Measurements from ENCODE around the gene SLC22A23. TPM values are rescaled to one million over a fixed set of nuclear protein-coding genes. Genes with fewer than 3 reads are reported as not detected.
A peak's percentile ranks its signal among the peaks of the same experiment; 100 is the strongest.

Gene SLC22A23
- total RNA-seq, 1 experiment from 2014 or later = 2.7 TPM

DNA sequence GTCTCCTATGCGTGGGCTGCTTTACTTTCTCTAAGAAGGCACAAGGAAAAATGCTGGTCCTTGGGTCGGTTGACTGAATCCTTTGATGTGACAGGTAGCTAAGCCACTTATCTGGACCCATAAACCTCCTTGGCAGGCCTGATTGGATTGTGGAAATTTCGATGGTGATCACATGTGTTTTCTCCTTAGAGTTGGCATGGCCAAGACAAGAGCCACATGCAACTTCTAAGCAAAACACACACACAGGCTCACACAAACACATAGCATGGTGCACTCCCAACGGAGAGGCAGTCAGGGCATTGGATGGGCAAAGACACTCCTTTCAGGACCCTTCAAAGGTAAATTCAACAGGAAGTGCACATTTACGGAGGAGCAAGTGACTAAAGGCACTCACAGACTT, 102.9 kb downstream of the SLC22A23 start:
- no peak for DNase-seq (ENCODE audit: low read depth)

DNA sequence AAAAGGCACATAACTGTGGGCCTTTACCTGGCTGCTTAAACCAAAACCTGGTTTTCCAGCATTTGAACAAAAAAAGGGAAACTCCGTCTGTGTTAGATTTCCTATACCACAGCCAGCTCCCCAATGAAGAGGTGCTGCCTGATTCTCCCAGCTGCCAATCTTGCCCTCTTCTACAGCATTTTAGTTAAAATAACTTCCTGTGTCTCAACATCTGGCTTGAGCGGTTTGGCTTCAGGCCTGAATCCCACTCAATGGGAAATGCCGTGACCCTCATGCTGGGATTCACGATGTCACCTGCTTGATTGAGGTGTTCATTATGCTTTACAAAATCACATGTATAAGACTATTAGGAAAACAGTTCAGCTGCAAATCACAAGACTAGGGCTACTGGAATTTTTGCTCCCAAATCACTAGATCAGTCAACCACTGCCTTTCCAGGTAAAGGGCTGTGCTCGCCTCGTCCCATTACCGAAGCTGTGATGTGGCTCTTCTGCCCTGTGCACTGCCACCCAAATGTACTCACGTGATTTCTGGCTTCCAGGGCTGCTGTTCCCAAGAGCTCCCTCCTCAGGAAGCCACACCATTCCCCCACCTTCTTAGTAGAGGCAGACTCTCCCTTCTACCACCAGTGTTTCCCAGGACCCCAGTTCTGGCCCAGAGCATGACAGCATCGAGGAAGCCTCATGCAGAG, 103.5 kb downstream of the SLC22A23 start:
- DNase-seq (ENCODE audit: low read depth) = no peak

DNA sequence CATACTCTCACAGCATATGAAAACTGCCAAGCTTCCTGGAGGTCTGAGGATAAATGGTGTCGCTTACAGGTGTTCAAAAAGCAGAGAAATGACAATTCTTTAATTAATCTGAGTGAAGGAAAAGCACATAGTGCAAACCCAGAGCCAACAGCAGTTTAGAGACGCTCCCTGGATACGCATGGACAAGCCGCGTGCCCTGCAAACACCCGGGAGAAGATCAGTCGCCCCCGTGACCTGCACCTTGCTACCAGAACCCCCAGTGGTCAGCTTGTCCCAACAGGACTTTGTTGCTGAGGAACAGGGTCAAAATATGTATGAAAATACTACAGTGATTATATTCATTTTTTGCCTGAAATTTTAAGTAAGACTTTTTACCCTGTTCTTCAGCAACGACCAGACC, 104.2 kb downstream of the SLC22A23 start:
- no peak for DNase-seq (ENCODE audit: low read depth)

DNA sequence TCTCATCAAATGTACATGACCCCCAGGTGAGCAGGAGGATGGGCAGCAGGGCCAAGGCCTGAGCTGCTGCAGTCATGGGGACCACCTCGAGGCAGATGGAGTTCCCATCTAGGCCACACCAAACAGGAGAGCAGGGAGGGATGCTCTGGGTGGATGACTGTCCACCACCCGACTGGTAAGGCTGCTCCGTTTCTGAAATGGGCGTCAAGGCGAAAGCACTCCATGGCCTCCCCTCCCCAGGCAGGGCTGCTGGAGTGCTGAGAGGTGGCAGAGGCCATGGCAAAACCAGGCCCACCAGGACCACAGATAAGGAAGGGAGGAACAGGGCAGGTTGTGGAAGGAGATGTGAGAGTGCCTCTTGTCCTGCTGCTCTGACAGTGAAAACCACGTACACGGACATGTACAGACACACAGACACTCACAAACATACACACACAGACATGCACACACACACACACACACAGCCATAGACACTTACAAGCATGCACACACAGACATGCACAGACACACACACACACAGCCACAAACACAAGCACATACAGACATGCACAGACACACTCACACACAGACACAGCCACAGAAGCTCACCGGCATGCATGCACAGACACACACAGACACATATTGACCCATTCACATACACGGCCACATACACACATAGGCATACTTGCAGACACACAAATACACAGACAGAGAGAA, 104.9 kb downstream of the SLC22A23 start:
- DNase-seq (ENCODE audit: low read depth) = no peak

DNA sequence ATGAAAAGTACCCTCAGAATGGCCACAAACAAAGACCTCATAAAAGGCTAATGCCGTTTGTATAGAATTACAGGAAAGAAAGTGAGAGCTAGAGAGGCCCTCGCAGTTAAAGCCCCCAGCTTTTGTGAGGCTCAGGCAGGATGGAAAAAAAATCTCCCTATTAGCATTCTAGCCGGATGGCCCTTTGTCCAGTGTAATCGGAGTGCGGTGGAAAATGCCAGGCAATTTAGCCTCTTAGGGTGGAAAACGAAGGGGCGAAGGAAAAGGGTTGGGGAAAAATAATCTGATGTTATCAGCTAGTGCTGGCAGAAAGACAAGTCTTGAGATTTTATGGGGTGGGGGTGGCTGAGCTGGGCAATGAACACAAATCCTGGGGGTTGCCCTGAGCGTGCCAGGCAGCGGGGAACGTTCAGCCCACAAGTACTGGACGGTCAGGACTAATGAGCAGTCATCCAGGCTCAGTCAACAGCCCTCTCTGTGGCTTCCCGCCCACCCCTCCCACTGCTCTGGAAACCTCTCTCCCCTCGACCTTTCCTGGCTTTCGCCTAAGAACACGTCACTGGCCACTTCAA, 105.7 kb downstream of the SLC22A23 start:
- DNase-seq (ENCODE audit: low read depth) = peak; percentile 83

DNA sequence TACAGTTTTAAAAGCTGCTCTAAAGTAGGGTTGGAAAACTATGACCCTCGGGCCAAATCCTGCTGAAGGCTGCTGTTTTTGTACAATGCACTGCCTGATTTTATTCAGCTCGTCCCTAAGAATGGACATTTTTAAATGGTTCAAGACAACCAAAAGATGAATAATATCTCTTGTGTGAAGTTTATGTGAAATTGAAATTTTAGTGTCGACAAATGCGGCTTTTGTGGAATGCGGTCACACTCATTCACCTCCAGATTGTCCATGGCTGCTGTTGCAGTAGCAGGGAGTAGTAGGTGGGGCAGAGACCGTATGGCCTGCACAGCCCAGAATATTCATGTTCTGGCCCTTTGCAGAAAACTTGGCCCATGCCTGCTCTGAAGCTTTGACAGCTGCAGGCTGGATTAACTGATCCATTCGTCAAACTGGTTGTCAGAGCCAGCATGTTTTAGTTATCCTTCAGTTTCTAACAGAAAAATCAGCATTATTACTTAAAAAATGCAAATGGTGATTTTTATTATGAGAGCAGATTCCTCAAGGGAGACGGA, 106.5 kb downstream of the SLC22A23 start:
- no peak for DNase-seq (ENCODE audit: low read depth)

DNA sequence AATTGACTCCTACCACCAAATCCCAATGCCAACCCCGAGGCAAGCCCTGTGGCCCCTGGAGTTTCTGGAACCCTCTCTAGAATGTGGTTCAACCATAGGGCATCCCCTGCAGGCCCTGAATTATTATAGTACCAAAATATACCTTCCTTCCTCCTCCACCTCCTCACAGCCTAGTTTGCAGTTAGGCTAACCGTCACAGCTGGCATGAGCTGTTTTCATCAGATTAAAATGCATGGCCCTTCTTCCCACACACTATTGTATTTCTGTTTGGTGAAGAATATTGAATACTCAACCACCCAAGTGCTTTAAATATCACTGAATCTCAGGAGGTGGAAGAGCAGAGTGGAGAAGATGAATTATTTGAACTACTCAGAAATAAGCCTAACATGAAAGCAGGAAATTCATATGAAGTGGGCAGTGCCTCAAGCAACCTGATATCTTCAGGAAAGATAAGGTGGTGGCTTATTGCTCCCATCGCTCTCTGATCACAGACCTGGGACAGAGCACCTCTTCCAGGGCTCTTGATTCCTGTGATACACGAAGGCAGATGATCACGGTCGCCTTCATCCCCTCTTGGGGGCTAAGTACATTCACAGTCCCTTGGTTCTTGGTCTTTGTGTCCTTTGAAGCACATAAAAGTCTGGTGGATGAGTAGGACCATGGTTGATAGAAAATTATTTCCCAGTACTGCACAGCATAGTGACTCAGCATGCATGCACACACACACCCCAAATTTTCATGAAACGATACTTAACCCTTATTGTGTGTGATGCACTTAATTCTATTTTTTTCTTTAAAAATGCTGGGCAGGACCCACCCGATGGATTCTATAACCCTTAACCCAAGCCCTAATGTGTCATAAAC, 107.2 kb downstream of the SLC22A23 start:
- no peak for DNase-seq (ENCODE audit: low read depth)

DNA sequence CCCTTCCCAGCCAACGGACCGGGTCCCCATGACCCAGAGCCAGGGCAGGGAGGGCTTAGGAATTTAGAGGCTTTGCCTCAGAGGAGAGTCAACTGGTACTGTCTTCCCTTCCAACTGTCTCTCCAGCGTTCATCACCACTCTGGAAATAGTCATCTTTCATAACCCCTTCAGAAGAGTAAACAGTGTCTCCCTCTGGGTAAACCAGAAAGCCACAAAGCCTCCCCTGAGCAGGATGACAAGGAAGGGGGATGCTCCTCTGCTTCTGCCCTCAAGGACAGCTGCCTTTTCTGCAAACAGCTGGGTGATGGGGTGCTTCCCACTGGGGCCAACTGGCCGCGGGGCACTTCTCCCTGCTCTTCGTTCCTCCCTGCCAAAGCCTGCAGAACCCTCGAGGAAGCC, 108.0 kb downstream of the SLC22A23 start:
- DNase-seq (ENCODE audit: low read depth) = no peak

DNA sequence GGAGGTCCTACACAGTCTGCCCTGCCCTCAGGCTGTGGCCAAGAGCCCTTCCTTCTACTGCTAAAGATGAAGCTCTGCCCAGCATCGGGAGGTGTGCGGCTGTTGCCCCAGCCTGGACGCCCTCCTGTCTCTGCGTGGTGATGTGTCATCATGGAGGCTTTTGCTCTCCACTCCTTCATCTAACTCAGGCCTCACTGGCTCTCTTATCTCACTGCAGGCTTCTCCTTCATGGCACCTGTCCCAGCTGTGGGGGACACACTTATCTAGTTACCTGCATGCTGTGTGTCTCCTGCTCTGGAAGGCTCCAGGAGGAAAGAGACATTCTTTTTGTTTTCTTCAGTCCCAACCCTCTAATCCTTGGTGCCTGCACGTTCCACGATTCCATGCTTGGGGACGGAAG, 109.0 kb downstream of the SLC22A23 start:
- DNase-seq (ENCODE audit: low read depth) = no peak

DNA sequence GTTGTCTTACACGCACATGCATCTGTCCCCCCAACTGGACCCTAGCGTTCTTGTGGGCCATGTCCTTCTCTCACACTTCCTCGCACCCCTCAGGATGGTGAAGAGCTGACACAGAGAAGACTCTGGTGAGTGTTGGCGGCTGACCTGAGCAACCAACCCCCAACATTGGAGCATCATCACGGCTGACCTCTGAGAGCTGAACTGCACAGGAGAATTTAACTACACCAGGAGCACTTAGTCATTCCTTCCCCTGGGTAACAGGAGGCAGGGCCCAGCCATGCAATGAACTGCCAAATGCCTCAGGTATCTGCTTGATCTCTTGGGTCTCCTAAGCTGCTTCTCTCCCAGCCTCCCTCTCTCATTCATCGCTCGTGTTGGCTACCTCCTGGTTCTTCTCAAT, 109.6 kb downstream of the SLC22A23 start:
- DNase-seq (ENCODE audit: low read depth) = no peak

DNA sequence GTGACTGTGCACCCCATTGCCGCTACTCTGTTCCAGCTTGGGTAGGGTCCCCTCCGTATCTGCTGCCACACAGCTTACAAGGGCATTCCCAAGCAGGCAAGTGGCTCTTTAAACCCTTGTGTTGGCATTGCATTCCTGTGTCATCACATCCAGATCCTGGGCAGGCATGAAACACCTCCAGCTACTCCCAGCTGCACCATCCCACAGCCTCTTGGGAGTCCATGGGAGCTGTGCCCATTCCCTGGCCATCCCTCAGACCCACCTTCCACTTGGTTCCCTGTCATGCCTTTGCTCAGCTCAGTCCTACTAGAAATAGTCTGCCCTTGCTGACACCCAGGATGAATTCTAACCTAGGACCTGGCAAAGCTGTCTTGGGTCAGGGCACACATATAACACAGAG, 110.4 kb downstream of the SLC22A23 start:
- no peak for DNase-seq (ENCODE audit: low read depth)

DNA sequence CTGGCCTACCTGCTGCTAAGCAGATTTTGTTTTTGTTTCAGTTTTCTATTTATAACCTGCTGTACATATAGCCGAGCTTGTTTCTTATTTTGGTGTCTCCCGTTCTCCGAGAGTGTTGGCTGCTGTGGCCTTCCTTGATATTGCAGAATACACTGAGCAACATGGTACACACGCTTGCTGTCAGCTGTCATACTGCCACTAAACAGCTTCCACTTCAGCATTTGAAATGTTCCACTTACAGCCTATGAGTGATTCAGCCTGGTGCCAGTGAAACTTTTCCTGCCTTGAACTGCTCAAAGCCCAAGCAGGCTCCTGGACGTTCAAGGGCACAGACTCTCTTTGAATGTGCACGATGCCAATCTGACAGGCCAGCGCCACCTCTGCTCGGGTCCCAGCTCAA, 111.0 kb downstream of the SLC22A23 start:
- DNase-seq (ENCODE audit: low read depth) = no peak

DNA sequence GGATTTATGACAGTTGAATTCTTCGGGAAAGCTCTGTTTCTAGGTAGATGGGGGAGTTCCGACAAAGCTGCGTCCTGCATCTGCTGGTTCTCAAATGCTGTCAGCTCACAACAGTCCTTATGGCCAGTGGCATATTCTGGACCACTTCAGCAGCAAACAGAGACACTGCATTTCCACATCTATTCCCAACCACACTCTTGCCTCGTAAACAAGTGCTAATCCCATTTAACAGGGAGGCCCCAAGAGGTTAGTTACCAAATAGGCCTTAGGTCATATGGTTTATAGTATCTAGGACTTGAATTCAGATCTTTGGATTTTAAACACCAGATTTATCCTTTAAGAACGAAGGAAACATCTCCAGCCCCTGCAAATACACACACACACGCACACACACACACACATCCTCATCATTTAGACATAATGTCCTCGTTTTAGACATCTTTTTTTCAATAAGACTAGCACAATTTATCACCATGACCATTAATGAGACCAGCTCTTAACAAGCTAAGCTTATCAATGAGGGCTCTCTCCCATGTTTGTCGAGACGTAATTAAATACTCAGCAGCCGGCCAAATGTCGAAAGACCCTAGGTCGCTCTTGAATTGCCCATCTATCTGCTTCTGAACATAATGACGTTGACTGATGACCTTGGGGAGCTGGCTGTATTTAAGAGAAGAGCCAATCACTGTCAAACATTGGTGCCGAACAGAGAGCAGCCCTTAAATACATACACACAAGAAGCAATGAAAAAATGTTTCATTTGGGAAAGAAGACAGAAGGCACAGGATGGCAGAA, 113.6 kb downstream of the SLC22A23 start:
- no peak for DNase-seq (ENCODE audit: low read depth)

DNA sequence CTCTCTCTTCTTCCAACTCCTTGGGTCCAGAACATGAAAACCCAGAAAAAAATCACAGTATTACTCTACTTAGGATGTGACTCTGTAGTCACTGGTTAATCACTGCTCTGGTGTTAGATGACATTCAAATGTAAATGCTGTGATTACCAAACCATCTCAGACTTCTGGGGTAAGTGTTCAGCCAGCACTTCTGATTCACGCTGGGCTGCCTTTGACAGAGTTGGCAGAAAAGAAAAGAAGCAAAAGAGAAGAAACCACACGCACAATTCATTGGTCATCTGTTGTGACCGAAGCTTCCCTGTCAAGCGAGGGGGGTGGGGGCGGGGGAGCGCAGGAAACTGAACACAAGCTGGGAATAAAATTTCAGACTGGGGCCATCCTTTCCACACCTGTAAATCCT, 115.4 kb downstream of the SLC22A23 start:
- peak; percentile 89 for DNase-seq (ENCODE audit: low read depth)

DNA sequence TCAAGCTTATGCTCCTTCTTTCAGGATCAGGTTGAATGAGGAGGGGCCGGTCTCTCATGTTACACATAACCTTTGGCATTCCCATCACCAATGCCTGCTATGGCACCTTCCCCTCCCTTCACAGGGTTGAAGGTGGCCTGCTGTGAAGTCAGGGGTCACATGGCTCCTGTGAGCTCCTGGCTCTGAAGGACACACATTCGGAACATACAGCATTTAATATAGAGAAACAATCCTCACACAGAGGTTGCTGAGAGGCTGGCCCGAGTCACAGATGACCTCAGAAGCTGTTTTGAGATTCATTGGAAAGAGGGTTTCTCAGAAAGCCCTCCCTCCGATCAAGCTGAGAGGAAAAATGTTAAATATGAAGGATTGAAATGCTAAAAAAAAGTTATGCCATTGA, 116.0 kb downstream of the SLC22A23 start:
- DNase-seq (ENCODE audit: low read depth) = no peak

DNA sequence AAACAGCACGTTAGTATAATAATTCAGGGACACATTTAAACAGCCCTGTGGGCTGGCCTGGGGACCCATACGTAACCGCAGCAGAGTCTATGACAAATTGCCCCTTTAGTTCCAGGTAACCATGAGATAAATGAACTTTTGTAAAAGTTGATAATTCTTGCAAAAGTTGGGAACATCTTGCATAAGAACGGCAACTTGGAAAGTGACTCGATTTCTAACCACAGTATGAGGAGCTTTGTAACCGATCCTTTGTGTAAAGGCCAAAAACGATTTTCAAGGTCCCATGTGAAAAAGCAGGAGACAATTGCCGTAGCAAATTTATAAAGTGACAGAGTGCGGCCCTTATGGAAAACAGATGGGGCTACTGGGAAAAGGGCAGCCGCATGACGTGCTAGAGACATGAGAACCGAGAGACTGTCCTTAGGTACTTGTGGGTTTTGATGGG, 116.5 kb downstream of the SLC22A23 start:
- DNase-seq (ENCODE audit: low read depth) = no peak

DNA sequence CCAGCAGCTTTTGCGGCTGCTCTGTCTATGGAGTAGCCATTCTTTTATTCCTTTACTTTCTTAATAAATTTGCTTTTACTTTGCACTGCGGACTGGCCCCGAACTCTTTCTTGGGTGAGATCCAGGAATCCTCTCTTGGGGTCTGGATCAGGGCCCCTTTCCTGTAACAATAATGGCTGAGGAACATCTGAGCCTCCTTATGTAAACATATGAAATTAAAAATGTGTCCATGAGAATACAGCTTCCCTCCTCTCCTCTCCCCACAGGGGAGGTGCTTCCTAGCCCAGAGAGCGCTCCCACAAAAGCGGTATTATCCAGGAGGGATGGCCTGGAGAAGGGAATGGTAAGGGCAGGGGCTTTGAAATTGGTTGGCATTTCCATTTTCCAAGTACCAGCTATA, 117.0 kb downstream of the SLC22A23 start:
- DNase-seq (ENCODE audit: low read depth) = no peak

DNA sequence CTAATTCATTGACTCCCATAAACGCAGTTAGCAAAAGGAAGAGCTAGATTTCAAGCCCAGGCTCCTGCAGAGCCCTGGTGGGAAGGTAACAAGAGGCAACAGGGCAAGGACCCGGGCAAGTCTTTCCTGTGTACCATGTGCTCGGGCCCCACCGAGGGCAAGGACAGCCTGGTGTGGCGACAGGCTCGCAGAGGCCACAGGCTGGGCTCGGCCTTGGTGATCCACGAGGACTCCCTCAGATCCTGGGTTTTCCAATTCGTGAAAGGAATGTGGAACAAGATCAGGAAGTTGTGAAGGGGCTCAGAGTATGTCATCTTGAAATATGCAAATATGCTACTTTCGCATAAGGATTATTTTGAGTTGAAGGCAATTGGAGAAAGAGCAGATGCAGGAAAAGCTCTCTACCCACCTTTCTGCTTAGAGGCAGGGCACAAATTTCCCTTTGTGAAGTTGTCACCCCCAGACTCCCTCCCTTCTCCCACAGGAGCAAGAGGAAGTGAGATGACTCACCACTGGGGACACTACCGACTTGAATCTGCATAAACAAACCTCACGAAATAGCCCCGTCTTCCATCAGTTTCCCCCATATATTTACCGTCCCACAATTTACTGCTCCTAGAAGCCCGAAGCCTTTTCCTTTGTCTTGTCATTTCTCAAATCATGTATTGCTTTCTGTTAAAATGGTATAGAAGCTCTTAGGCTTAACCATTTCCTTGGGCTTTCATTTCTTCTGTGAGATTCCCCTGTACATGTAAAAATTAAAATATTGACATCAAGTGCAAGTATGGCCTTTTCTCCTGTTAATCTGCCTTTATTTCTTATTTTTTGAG, 119.1 kb downstream of the SLC22A23 start:
- peak; percentile 78 for DNase-seq (ENCODE audit: low read depth)

DNA sequence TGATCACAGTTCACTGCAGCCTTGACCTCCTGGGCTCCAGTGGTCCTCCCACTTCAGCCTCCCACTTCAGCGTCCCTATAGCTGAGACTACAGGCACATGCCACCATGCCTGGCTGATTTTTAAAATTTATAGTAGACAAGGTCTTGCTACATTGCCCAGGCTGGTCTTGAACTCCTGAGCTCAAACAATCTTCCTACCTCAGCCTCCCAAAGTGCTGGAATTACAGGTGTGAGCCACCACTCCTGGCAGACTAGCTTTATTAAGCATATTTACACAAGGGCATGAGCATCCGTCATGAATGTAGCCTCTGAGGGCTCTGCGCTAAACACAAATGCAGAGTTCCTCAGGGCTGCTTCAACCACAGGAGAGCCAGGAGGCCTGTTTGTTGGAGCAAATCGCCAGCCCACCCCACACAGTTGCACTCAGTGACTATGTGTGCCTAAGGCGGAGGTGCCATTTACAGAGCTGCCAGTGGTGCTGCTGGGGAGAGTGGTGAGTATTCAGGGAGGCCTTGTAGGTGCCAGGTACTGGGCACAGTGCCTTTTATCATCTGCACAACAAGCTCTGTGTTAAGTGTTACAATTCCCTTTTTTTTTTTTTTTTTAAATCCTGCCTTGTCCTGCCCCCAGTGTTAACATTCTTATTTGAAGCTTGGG, 119.9 kb downstream of the SLC22A23 start:
- no peak for DNase-seq (ENCODE audit: low read depth)

All from Daoy (cell line).